Ovary (tissue), 9 donors: Measurements from ENCODE around the gene WDR90. TPM values are rescaled to one million over a fixed set of nuclear protein-coding genes. Genes with fewer than 3 reads are reported as not detected.

Experiments
- DNase-seq, 5 donors: peaks; one replicate each; pipeline ENCODE4 v3.0.0-alpha.2; 2019 to 2020
- H3K27ac ChIP-seq, 2 donors: fragments of 200-600 bp; one replicate each; pipeline versions ENCODE4 v1.5.1 to v1.8.0; 2019 to 2022
- H3K27me3 ChIP-seq: fragments of 200-600 bp; one replicate; pipeline ENCODE4 v1.8.0; 2022
- H3K36me3 ChIP-seq: fragments of 200-600 bp; sonication (generic); one replicate; pipeline ENCODE4 v1.5.1; 2019
- H3K4me1 ChIP-seq: one replicate; pipeline ENCODE4 v1.8.1; 2013; ENCODE audit warnings: mild to moderate bottlenecking, moderate library complexity; ENCODE audit not compliant: insufficient read depth
- H3K4me3 ChIP-seq: fragments of 200-600 bp; sonication (generic); one replicate; pipeline ENCODE4 v1.5.1; 2017
- H3K9me3 ChIP-seq, 2 donors: fragments of 200-600 bp in 1 of 2; sonication (generic) in 1 of 2; one replicate each; pipeline versions ENCODE4 v1.5.1 to v1.8.1; 2013 to 2019; ENCODE audit warnings: mild to moderate bottlenecking in 1 of 2, moderate library complexity in 1 of 2
- EP300 ChIP-seq: sonication (generic); formaldehyde crosslinking; IDR thresholded peaks from one replicate; pipeline ENCODE4 v1.6.1; 2017; ENCODE audit warnings: antibody characterized with exemption
- POLR2A ChIP-seq: fragments of 450-650 bp; IDR thresholded peaks from one replicate; pipeline ENCODE4 v1.6.1; 2017; ENCODE audit warnings: antibody characterized with exemption, mild to moderate bottlenecking, moderate library complexity
- WGBS, 3 donors: extraction: QIAGEN DNeasy Blood & Tissue Kit in 1 of 3; methylation state at CpG; one replicate each; pipeline versions ENCODE4 v1.1.5 to v1.1.7; 2013 to 2017; 5-methylcytosine and 5-hydroxymethylcytosine counted together
- intact Hi-C, 4 donors: fragments of 100-400 bp; cut with DNase I; formaldehyde crosslinking; loops; one replicate each; pipeline versions ENCODE4 v1.11.0 to v1.15.1; 2022 to 2023
- polyA plus RNA-seq, 2 donors: library from polyadenylated mRNA; stranded (reverse); fragments of 200-250 nt in 1 of 2; fragments of 350-450 nt in 1 of 2; fragmentation: Illumina TruSeq in 1 of 2; extraction: RNeasy Lipid Tissue Mini Kit (QIAGEN cat#74804) in 1 of 2; gene quantifications; one replicate each; pipeline ENCODE4 v1.2.3, GENCODE V29; 2013 to 2014
- total RNA-seq, 7 donors: library from RNA; depleted of rRNA in 2 of 7; stranded (reverse); fragments of >200 nt in 2 of 7; fragmentation: NEBNext Ultra II Directional in 3 of 7; extraction: Animal tissue kit (Norgen Biotek cat#: 25700) in 3 of 7; gene quantifications; one replicate each; pipeline versions ENCODE4 v1.1.0 to v1.2.4, GENCODE V29; 2016 to 2023
- TF ChIP-seq, protein P1 (sequence below), 3 donors: fragments of 450-650 bp in 2 of 3; fragments of 200-600 bp in 1 of 3; IDR thresholded peaks; one replicate each; pipeline versions ENCODE4 v1.5.1 to v1.8.0; 2016 to 2022; ENCODE audit warnings: antibody characterized with exemption in 3 of 3, mild to moderate bottlenecking in 1 of 3
- donor health status: DM: no; HTN: no; CAD: no; lungs with moderate emphysema.
- donor health status: DM: no; HTN: no; CAD: no.
- donor health status: Bipolar disorder and iron deficiency.
- donor health status: DM: yes; HTN: yes; CAD: no.
- donor health status: DM: no; HTN: no; CAD: no.
- donor health status: DM: yes; HTN: yes; CAD: no.

Gene WDR90
- total and polyA plus RNA-seq, 9 donors: 1.4 to 58.2 (median 37.1) TPM

DNA sequence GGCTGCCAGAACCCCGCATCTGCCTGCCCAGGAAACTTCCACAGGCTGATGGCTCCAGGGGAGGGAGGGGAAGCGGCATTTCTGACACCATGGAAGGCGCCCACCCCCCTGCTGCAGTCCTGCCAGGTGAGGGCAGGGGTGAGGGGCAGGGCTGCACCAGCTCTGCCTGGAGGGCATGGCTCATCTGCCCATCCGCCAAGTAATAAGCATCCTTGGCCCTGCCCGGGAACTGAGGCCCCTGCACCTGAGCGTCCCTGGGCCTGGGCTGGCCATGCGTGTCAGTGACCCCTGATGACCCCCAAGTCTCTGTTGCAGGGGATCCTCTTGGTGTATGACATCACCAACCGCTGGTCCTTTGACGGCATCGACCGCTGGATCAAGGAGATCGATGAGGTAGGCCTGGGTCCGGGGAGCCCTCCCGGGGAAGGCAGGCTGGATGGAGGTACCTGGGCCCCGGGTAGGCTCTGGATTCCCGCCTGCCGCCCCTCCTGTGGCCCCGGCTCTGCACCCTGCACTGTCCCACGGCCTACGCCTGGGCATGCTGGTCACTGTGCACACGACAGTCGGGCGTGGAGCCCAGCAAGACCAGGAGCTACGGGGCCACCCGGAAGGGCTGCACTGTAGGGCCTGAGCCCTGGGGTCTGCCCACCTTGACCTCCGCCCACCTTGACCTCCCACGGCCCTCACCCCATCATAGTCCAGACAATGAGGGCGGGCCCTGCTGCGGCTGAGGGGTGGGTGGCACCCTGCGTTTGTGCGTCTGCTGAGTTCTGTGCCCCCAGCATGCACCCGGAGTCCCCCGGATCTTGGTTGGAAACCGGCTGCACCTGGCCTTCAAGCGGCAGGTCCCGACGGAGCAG lies 23.8 kb upstream of the WDR90 start:
- H3K27ac ChIP-seq: no peak overlapping the region
- H3K36me3 ChIP-seq: no peaks in the 10 kb centered on the region
- H3K27me3 ChIP-seq: no peaks in the 10 kb centered on the region
- 91 to 94% (median 92%) methylated on average over 33 to 37 of the region's 37 CpGs for WGBS, 3 donors
- no peak overlapping the region for H3K4me3 ChIP-seq
- intact Hi-C loops: loop anchor here in 1 of 4 donors (5.0 kb wide), 1 partner anchor 33 kb away; the partner anchor contains the start of gene RAB40C
- DNase-seq: no peak
- H3K9me3 ChIP-seq: no peaks in the 10 kb centered on the region
- TF ChIP-seq POLR2A (no peak), EP300 (no peak)
- TF ChIP-seq, protein P1, sequence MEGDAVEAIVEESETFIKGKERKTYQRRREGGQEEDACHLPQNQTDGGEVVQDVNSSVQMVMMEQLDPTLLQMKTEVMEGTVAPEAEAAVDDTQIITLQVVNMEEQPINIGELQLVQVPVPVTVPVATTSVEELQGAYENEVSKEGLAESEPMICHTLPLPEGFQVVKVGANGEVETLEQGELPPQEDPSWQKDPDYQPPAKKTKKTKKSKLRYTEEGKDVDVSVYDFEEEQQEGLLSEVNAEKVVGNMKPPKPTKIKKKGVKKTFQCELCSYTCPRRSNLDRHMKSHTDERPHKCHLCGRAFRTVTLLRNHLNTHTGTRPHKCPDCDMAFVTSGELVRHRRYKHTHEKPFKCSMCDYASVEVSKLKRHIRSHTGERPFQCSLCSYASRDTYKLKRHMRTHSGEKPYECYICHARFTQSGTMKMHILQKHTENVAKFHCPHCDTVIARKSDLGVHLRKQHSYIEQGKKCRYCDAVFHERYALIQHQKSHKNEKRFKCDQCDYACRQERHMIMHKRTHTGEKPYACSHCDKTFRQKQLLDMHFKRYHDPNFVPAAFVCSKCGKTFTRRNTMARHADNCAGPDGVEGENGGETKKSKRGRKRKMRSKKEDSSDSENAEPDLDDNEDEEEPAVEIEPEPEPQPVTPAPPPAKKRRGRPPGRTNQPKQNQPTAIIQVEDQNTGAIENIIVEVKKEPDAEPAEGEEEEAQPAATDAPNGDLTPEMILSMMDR (IDR thresholded peaks at IDR 0.05): no peak
- peaks cover 8% of the 10 kb centered on the region for H3K4me1 ChIP-seq

DNA sequence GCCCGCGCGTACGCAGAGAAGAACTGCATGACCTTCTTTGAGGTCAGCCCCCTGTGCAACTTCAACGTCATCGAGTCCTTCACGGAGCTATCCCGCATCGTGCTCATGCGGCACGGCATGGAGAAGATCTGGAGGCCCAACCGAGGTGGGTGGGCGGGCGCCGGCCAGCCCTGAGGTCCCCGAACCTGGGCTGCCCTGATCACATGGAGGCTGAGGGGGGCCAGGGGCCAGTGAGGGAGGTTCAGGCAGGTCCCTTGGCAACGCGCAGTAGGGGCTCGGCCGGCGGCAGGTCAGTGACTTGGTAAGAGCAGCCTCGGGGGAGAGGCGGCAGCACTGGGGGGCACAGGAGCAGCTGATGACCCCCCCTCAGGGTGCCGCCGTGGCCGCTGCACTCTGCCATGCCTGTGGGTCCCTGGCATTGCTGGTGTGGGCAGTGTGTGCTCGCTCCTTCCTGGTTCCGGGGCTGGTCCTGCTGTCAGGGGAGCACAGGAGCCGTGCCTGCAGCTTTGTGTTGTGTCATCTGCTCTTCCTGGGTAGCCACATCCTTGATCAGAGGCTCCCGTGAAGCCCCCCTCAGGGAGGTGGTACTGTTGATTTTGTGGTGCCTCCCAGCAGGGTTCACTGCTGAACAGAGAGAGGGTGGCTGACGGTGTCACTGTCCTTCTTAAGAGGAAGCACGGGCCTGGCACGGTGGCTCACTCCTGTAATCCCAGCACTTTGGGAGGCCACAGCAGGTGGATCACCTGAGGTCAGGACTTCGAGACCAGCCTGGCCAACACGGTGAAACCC lies 23.0 kb upstream of the WDR90 start:
- Histone ChIP-seq H3K9me3 (no peaks in the 10 kb centered on the region), H3K4me1 (peaks cover 16% of the 10 kb centered on the region), H3K4me3 (no peak overlapping the region), H3K36me3 (no peaks in the 10 kb centered on the region), H3K27me3 (no peaks in the 10 kb centered on the region), H3K27ac (peak overlapping the region in 1 of 2 donors; percentile 24)
- no peak for TF ChIP-seq EP300
- TF ChIP-seq, protein P1 (IDR thresholded peaks at IDR 0.05): no peak
- TF ChIP-seq POLR2A: no peak
- WGBS, 3 donors: 90 to 94% (median 94%) methylated on average over 28 to 35 of the region's 35 CpGs
- intact Hi-C loops: loop anchor here in 1 of 4 donors (5.0 kb wide), 1 partner anchor 34 kb away; the partner anchor contains the start of gene RAB40C
- peak in 1 of 5 donors; percentile 20 for DNase-seq

GRCh38 chr16:626787-627453 lies 22.2 kb upstream of the WDR90 start:
- WGBS, 3 donors: 56 to 76% (median 72%) methylated on average over 28 to 29 of the region's 29 CpGs
- H3K36me3 ChIP-seq: no peaks in the 10 kb centered on the region
- DNase-seq: peak; percentile 71 to 89 (median 77)
- TF ChIP-seq EP300: no peak
- TF ChIP-seq, protein P1 (IDR thresholded peaks at IDR 0.05): no peak
- TF ChIP-seq POLR2A: no peak
- H3K4me3 ChIP-seq: no peak overlapping the region
- H3K4me1 ChIP-seq: peaks cover 16% of the 10 kb centered on the region
- no peaks in the 10 kb centered on the region for H3K27me3 ChIP-seq
- H3K9me3 ChIP-seq: no peaks in the 10 kb centered on the region
- H3K27ac ChIP-seq: peak overlapping the region in 1 of 2 donors; percentile 24
- intact Hi-C loops: loop anchor here in 1 of 4 donors (5.0 kb wide), 1 partner anchor 35 kb away; the partner anchor contains the start of gene RAB40C
